Amygdala (tissue), 56 donors: Measurements from ENCODE around the gene GSTM4.
"Not testable (repeated sequence)": the region's sequence is repeated elsewhere in the genome, so short reads cannot be mapped to it uniquely, and the experiment has no call there.

Experiments
- DNase-seq, 56 donors: peaks; one replicate each; lab custom pipeline; 2025; lab: John Stamatoyannopoulos, UW

Gene GSTM4

GRCh38 chr1:109660691-109661026 is 4.8 kb downstream of the GSTM4 start:
- not testable (repeated sequence) for DNase-seq

- DNase-seq, result no peak
Observed at GRCh38 chr1:109661391-109661790, 5.5 kb downstream of the GSTM4 start.

GRCh38 chr1:109664671-109665070 is 8.8 kb downstream of the GSTM4 start:
- no peak for DNase-seq

- peak in 53 of 56 donors; percentile 23 to 90 (median 74) for DNase-seq
Observed at GRCh38 chr1:109667452-109668122, 11.7 kb downstream of the GSTM4 start, which contains the start of gene GSTM2. Gene GSTM2 (plus strand): TSS chr1:109668057. CDS start chr1:109668116, 59 bp downstream.

GRCh38 chr1:109668123-109668775 is 12.3 kb downstream of the GSTM4 start:
- no peak for DNase-seq

- DNase-seq, result no peak
Observed at GRCh38 chr1:109669246-109669948, 13.5 kb downstream of the GSTM4 start.

GRCh38 chr1:109669949-109670302 is 14.0 kb downstream of the GSTM4 start:
- not testable (repeated sequence) for DNase-seq

- no peak for DNase-seq
Observed at GRCh38 chr1:109671067-109671466, 15.2 kb downstream of the GSTM4 start.

- not testable (repeated sequence) for DNase-seq
Observed at GRCh38 chr1:109673861-109674260, 18.0 kb downstream of the GSTM4 start.

GRCh38 chr1:109676683-109677381 is 20.9 kb downstream of the GSTM4 start:
- not testable (repeated sequence) for DNase-seq

- no peak for DNase-seq
Observed at GRCh38 chr1:109677459-109677858, 21.6 kb downstream of the GSTM4 start.

GRCh38 chr1:109678637-109679036 is 22.7 kb downstream of the GSTM4 start:
- not testable (repeated sequence) for DNase-seq

GRCh38 chr1:109684777-109685176 is 28.9 kb downstream of the GSTM4 start:
- not testable (repeated sequence) for DNase-seq

GRCh38 chr1:109685399-109685798 is 29.5 kb downstream of the GSTM4 start:
- not testable (repeated sequence) for DNase-seq

- not testable (repeated sequence) for DNase-seq
Observed at GRCh38 chr1:109685890-109686289, 30.0 kb downstream of the GSTM4 start.

- not testable (repeated sequence) for DNase-seq
Observed at GRCh38 chr1:109687109-109687508, 31.2 kb downstream of the GSTM4 start.

GRCh38 chr1:109687641-109688499 is 32.0 kb downstream of the GSTM4 start, which contains the start of gene GSTM1:
Gene GSTM1 (plus strand): TSS chr1:109687817. CDS start chr1:109687874, 57 bp downstream.
- DNase-seq, result peak in 21 of 56 donors; percentile 8 to 76 (median 50)

GRCh38 chr1:109689844-109690405 is 34.0 kb downstream of the GSTM4 start:
- DNase-seq, result peak in 7 of 56 donors; percentile 13 to 44 (median 20)

GRCh38 chr1:109691759-109692158 is 35.9 kb downstream of the GSTM4 start:
- DNase-seq, result peak in 1 of 56 donors; percentile 32
